H1 (cell line): ENCODE data around the gene APOO. TPM values are rescaled to one million over a fixed set of nuclear protein-coding genes. Genes with fewer than 3 reads are reported as not detected.

Source experiments
- CTCF ChIA-PET: fragments of 300-600 bp; sonication (Branson Sonifier 250); formaldehyde crosslinking; loops from one replicate; lab custom pipeline; 2021; ENCODE audit not compliant: partially characterized antibody; lab: Charles Lee
- POLR2A ChIA-PET: fragments of 300-600 bp; sonication (Branson Sonifier 250); formaldehyde crosslinking; loops from one replicate; lab custom pipeline; 2021; ENCODE audit warnings: inconsistent platforms; ENCODE audit not compliant: partially characterized antibody; lab: Charles Lee
- DNase-seq, 2 experiments: peaks; one replicate each; pipeline versions ENCODE4 v3.0.0 to v3.0.0-alpha.2; 2010 to 2022; ENCODE audit warnings: low spot score in 2 of 2, low read depth in 1 of 2, mixed read lengths in 1 of 2
- FAIRE-seq: peaks from 2 replicates; lab custom pipeline; 2011; peaks lifted over from hg19 to GRCh38; lab: Jason Lieb, UNC
- H2AFZ ChIP-seq: 2 replicates; pipeline ENCODE4 v1.8.1; 2012; ENCODE audit warnings: low read length, inconsistent platforms
- H2AK5ac ChIP-seq: 2 replicates; pipeline ENCODE4 v1.6.1; 2013; ENCODE audit warnings: low read depth, low read length
- H2BK120ac ChIP-seq: replicated peaks from 2 replicates; pipeline ENCODE3; 2013; ENCODE audit warnings: low read depth, low read length, inconsistent platforms
- H2BK12ac ChIP-seq: 2 replicates; pipeline ENCODE4 v1.6.1; 2013; ENCODE audit warnings: low read depth, low read length
- H2BK15ac ChIP-seq: 2 replicates; pipeline ENCODE4 v1.6.1; 2013; ENCODE audit warnings: low read length
- H2BK20ac ChIP-seq: 2 replicates; pipeline ENCODE4 v1.6.1; 2013; ENCODE audit warnings: low read length
- H2BK5ac ChIP-seq: 2 replicates; pipeline ENCODE4 v1.6.1; 2013; ENCODE audit warnings: low read depth, low read length
- H3K14ac ChIP-seq: 2 replicates; pipeline ENCODE4 v1.6.1; 2013; ENCODE audit warnings: inconsistent platforms; ENCODE audit not compliant: insufficient read length
- H3K18ac ChIP-seq: 2 replicates; pipeline ENCODE4 v1.6.1; 2013; ENCODE audit warnings: low read length; ENCODE audit errors: extremely low read depth
- H3K23ac ChIP-seq: 2 replicates; pipeline ENCODE4 v1.6.1; 2013; ENCODE audit warnings: inconsistent platforms; ENCODE audit not compliant: insufficient read length
- H3K23me2 ChIP-seq: 2 replicates; pipeline ENCODE4 v1.6.1; 2013; ENCODE audit warnings: low read depth, low read length
- H3K27ac ChIP-seq: 2 replicates; pipeline ENCODE4 v1.6.1; 2011; ENCODE audit warnings: low read depth, low read length, inconsistent platforms
- H3K27me3 ChIP-seq, 4 experiments: replicated peaks in 1 of 4; 1 replicate in 1 of 4; 2 replicates in 3 of 4; pipeline versions ENCODE4 v1.6.1 to v1.8.1; 2011 to 2013; ENCODE audit warnings: low read length in 3 of 4, mild to moderate bottlenecking in 3 of 4, inconsistent platforms in 2 of 4, mixed read lengths in 2 of 4, moderate library complexity in 1 of 4; ENCODE audit not compliant: control insufficient read depth in 3 of 4, insufficient read depth in 3 of 4; ENCODE audit errors: extremely low read depth in 1 of 4
- H3K36me3 ChIP-seq, 4 experiments: 2 replicates each; pipeline versions ENCODE4 v1.6.1 to v1.8.1; 2011 to 2013; ENCODE audit warnings: mild to moderate bottlenecking in 4 of 4, low read length in 3 of 4, moderate library complexity in 2 of 4, control low read depth in 1 of 4, inconsistent platforms in 1 of 4; ENCODE audit not compliant: insufficient read depth in 4 of 4, control insufficient read depth in 2 of 4
- H3K4ac ChIP-seq: replicated peaks from 2 replicates; pipeline ENCODE3; 2013; ENCODE audit warnings: low read length, low read depth, mixed read lengths, inconsistent platforms; ENCODE audit not compliant: insufficient read length
- H3K4me1 ChIP-seq, 4 experiments: replicated peaks in 1 of 4; 1 replicate in 1 of 4; 2 replicates in 3 of 4; pipeline versions ENCODE4 v1.6.1 to v1.8.1; 2011 to 2013; ENCODE audit warnings: low read length in 3 of 4, inconsistent platforms in 2 of 4, mixed read lengths in 1 of 4; ENCODE audit not compliant: insufficient read depth in 4 of 4, control insufficient read depth in 3 of 4
- H3K4me2 ChIP-seq, 2 experiments: 2 replicates each; pipeline versions ENCODE4 v1.6.1 to v1.8.1; 2011 to 2013; ENCODE audit warnings: low read depth in 2 of 2, low read length in 2 of 2, control low read depth in 1 of 2, inconsistent platforms in 1 of 2, mild to moderate bottlenecking in 1 of 2; ENCODE audit not compliant: insufficient read depth in 1 of 2
- H3K4me3 ChIP-seq, 4 experiments: fragments of 200-600, 300-600 bp in 1 of 4; sonication (generic), shearing (Covaris generic), sonication (Bioruptor Twin) in 1 of 4; 2 replicates each; pipeline versions ENCODE4 v1.5.1 to v1.8.1; 2011 to 2016; ENCODE audit warnings: low read length in 4 of 4, low read depth in 3 of 4, control low read depth in 2 of 4, inconsistent platforms in 2 of 4, mild to moderate bottlenecking in 2 of 4, mixed read lengths in 1 of 4, moderate library complexity in 1 of 4; ENCODE audit not compliant: insufficient read depth in 2 of 4; ENCODE audit errors: extremely low read depth in 1 of 4
- H3K56ac ChIP-seq: replicated peaks from 2 replicates; pipeline ENCODE3; 2013; ENCODE audit warnings: low read depth, mild to moderate bottlenecking, mixed read lengths, low read length, inconsistent platforms; ENCODE audit not compliant: insufficient read length
- H3K79me1 ChIP-seq: 2 replicates; pipeline ENCODE4 v1.6.1; 2013; ENCODE audit warnings: low read depth, low read length, control low read depth
- H3K79me2 ChIP-seq, 2 experiments: 2 replicates each; pipeline versions ENCODE4 v1.6.1 to v1.8.1; 2012 to 2013; ENCODE audit warnings: low read length in 2 of 2, mild to moderate bottlenecking in 2 of 2, inconsistent platforms in 1 of 2; ENCODE audit not compliant: insufficient read depth in 2 of 2, control insufficient read depth in 1 of 2
- H3K9ac ChIP-seq, 4 experiments: replicated peaks in 1 of 4; 1 replicate in 1 of 4; 2 replicates in 3 of 4; pipeline versions ENCODE4 v1.6.1 to v1.8.1; 2011 to 2013; ENCODE audit warnings: low read depth in 3 of 4, low read length in 3 of 4, control low read depth in 2 of 4, mild to moderate bottlenecking in 2 of 4, moderate library complexity in 2 of 4, inconsistent platforms in 1 of 4; ENCODE audit errors: extremely low read depth in 1 of 4
- H3K9me3 ChIP-seq, 2 experiments: 2 replicates each; pipeline versions ENCODE4 v1.6.1 to v1.8.1; 2012 to 2013; ENCODE audit warnings: mild to moderate bottlenecking in 2 of 2, moderate library complexity in 2 of 2, control low read depth in 1 of 2, inconsistent platforms in 1 of 2, low read depth in 1 of 2, low read length in 1 of 2, mixed read lengths in 1 of 2; ENCODE audit not compliant: insufficient read depth in 2 of 2
- H4K20me1 ChIP-seq, 2 experiments: replicated peaks in 1 of 2; 2 replicates each; pipeline versions ENCODE3 to v1.8.1; 2011 to 2013; ENCODE audit warnings: inconsistent platforms in 2 of 2, low read length in 2 of 2, mild to moderate bottlenecking in 1 of 2; ENCODE audit not compliant: insufficient read depth in 2 of 2, control insufficient read depth in 1 of 2
- H4K5ac ChIP-seq: 2 replicates; pipeline ENCODE4 v1.6.1; 2013; ENCODE audit warnings: low read length, low read depth, mixed read lengths, inconsistent platforms; ENCODE audit not compliant: insufficient read length
- H4K8ac ChIP-seq: 2 replicates; pipeline ENCODE4 v1.8.0; 2013; ENCODE audit warnings: mild to moderate bottlenecking, moderate library complexity, low read length, inconsistent platforms; ENCODE audit not compliant: insufficient read depth; ENCODE audit errors: extremely low read depth
- H4K91ac ChIP-seq: replicated peaks from 2 replicates; pipeline ENCODE3; 2013; ENCODE audit warnings: low read length, mixed read lengths, inconsistent platforms; ENCODE audit not compliant: insufficient read length
- HDAC2 ChIP-seq, 2 experiments: fragments of 300-600 bp in 1 of 2; sonication (generic) in 1 of 2; IDR thresholded peaks; 2 replicates each; pipeline ENCODE4 v1.6.1; 2011 to 2012; ENCODE audit warnings: low read depth in 2 of 2, low read length in 2 of 2, mild to moderate bottlenecking in 2 of 2, moderate library complexity in 2 of 2, borderline replicate concordance in 1 of 2, inconsistent platforms in 1 of 2
- NANOG ChIP-seq: IDR thresholded peaks from 2 replicates; pipeline ENCODE4 v1.6.1; 2011; ENCODE audit warnings: low read length, low read depth, mild to moderate bottlenecking, inconsistent platforms; ENCODE audit not compliant: insufficient read depth, poor library complexity, severe bottlenecking
- RBBP5 ChIP-seq: IDR thresholded peaks from 2 replicates; pipeline ENCODE4 v1.7.1; 2012; ENCODE audit warnings: low read depth, mild to moderate bottlenecking, inconsistent platforms, low read length, moderate library complexity, borderline replicate concordance
- WGBS, 2 experiments: shearing (Covaris generic) in 1 of 2; methylation state at CpG; one replicate each; pipeline versions ENCODE4 v1.1.6 to v1.1.7; 2013 to 2015; ENCODE audit warnings: low lambda C conversion rate in 2 of 2, mixed read lengths in 2 of 2, inconsistent platforms in 1 of 2, low coverage in 1 of 2, missing lambda C conversion rate in 1 of 2; ENCODE audit not compliant: insufficient replicate concordance in 2 of 2, insufficient coverage in 1 of 2, insufficient read length in 1 of 2; ENCODE audit errors: extremely low coverage in 1 of 2, missing lambda C conversion rate in 1 of 2; 5-methylcytosine and 5-hydroxymethylcytosine counted together
- polyA plus RNA-seq, 7 experiments: library from polyadenylated mRNA; depleted of rRNA in 3 of 7; stranded (reverse) in 5 of 7; unstranded in 2 of 7; fragments of >200 nt in 5 of 7; fragments of 200-250 nt in 2 of 7; gene quantifications; 1 replicate in 5 of 7; 2 replicates in 1 of 7; 4 replicates in 1 of 7; pipeline versions ENCODE4 v1.2.1 to v1.2.3, GENCODE V29; 2011 to 2013; ENCODE audit warnings: missing spikeins in 2 of 7, mixed read lengths in 2 of 7
- total RNA-seq: library from RNA; stranded (reverse); fragmentation: NEBNext Ultra II Directional; extraction: Animal tissue kit (Norgen Biotek cat#: 25700); gene quantifications from 2 replicates; pipeline ENCODE4 v1.2.1, GENCODE V29; 2021

The APOO gene
- total and polyA plus RNA-seq, 2 of the 8 experiments (the other 6 are each of a cell fraction or from before 2014, with no cell fraction given), result 25.7 to 45.0 TPM

GRCh38 chrX:23883737-23884354, 23.9 kb downstream of the APOO start:
- Histone ChIP-seq H3K14ac (no peak overlapping the region), H4K8ac (no peak overlapping the region), H3K4me2 (peak overlapping the region; percentile 12 to 28; a peak in 2 of 4 replicates), H2BK15ac (0 out of 2 replicates have a peak overlapping the region, but pooled peaks have one; percentile 46), H2BK20ac (no peak overlapping the region), H4K20me1 (no peaks in the 10 kb centered on the region), H3K18ac (no peak overlapping the region), H3K23ac (no peak overlapping the region), H2AK5ac (no peak overlapping the region), H3K79me2 (no peaks in the 10 kb centered on the region), H3K27ac (no peak overlapping the region), H3K56ac (no peak overlapping the region), H3K4ac (no peak overlapping the region), H4K91ac (no peak overlapping the region), H3K79me1 (no peaks in the 10 kb centered on the region), H3K23me2 (no peaks in the 10 kb centered on the region), H3K36me3 (no peaks in the 10 kb centered on the region), H3K4me3 (peak overlapping the region in 1 of 4 experiments; percentile 26; a peak in 1 of 8 replicates), H2AFZ (no peak overlapping the region), H4K5ac (no peak overlapping the region), H2BK120ac (no peak overlapping the region), H3K9ac (no peak overlapping the region), H2BK5ac (no peak overlapping the region), H3K4me1 (peaks cover 0 to 3% (median 0%) of the 10 kb centered on the region in 4 experiments; a peak in 2 of 7 replicates), H2BK12ac (no peak overlapping the region), H3K27me3 (no peaks in the 10 kb centered on the region), H3K9me3 (no peaks in the 10 kb centered on the region)
- ChIA-PET POLR2A (no interaction called here), CTCF (no interaction called here)
- DNase-seq (no peak), FAIRE-seq (no peak)
- 48% methylated on average over 9 of the region's 9 CpGs; no CpG with 5 or more reads in 1 of the 2 experiments for WGBS, 2 experiments
- TF ChIP-seq HDAC2 (IDR thresholded peaks at IDR 0.05; ENCODE audit: borderline replicate concordance in 1 of 2, low read depth in 2 of 2, low read length in 2 of 2), result no peak
- no peak for TF ChIP-seq RBBP5
- no peak for TF ChIP-seq NANOG
